GM23338 (cell line): ENCODE data around the gene PTBP2. TPM values are rescaled to one million over a fixed set of nuclear protein-coding genes. Genes with fewer than 3 reads are reported as not detected.

ENCODE experiments used
- ATAC-seq: fragments of 200-7000 bp; cut with Tn5 transposase; 3 replicates; pipeline ENCODE4 v1.9.1; 2020
- DNase-seq: peaks from one replicate; pipeline ENCODE4 v3.0.0-alpha.2; 2015; ENCODE audit warnings: low spot score
- H2AFZ ChIP-seq: fragments of 200-600 bp; sonication (generic); 2 replicates; pipeline ENCODE4 v1.8.0; 2016; ENCODE audit warnings: antibody characterized with exemption, mild to moderate bottlenecking, moderate library complexity
- H3F3A ChIP-seq: fragments of 200-600 bp; sonication (generic); replicated peaks from 2 replicates; pipeline ENCODE4 v1.8.0; 2017; ENCODE audit warnings: antibody characterized with exemption, mixed run types, low read depth
- H3K27ac ChIP-seq: fragments of 200-600 bp; sonication (generic); 2 replicates; pipeline ENCODE4 v1.6.1; 2016; ENCODE audit warnings: low read depth
- H3K27me3 ChIP-seq: fragments of 200-600 bp; sonication (generic); 2 replicates; pipeline ENCODE4 v1.8.0; 2016; ENCODE audit warnings: mild to moderate bottlenecking, mixed run types, moderate library complexity; ENCODE audit not compliant: insufficient read depth
- H3K36me3 ChIP-seq: fragments of 200-600 bp; sonication (generic); 2 replicates; pipeline ENCODE4 v1.8.0; 2016; ENCODE audit warnings: mild to moderate bottlenecking; ENCODE audit not compliant: insufficient read depth
- H3K4me1 ChIP-seq: fragments of 200-600 bp; sonication (generic); 2 replicates; pipeline ENCODE4 v1.8.0; 2016; ENCODE audit warnings: mild to moderate bottlenecking, moderate library complexity; ENCODE audit not compliant: insufficient read depth
- H3K4me2 ChIP-seq: fragments of 200-600 bp; sonication (generic); 2 replicates; pipeline ENCODE4 v1.7.1; 2017; ENCODE audit warnings: mixed run types
- H3K4me3 ChIP-seq: fragments of 200-600 bp; sonication (generic); 2 replicates; pipeline ENCODE4 v1.6.1; 2016; ENCODE audit warnings: mixed run types
- H3K79me2 ChIP-seq: fragments of 200-600 bp; sonication (generic); replicated peaks from 2 replicates; pipeline ENCODE4 v1.8.0; 2017; ENCODE audit warnings: mild to moderate bottlenecking; ENCODE audit not compliant: insufficient read depth
- H3K9me2 ChIP-seq: fragments of 200-600 bp; sonication (generic); 2 replicates; pipeline ENCODE4 v1.8.0; 2017; ENCODE audit not compliant: insufficient read depth
- H4K20me1 ChIP-seq: fragments of 200-600 bp; sonication (generic); replicated peaks from 2 replicates; pipeline ENCODE4 v1.8.0; 2017; ENCODE audit warnings: mild to moderate bottlenecking; ENCODE audit not compliant: insufficient read depth
- H3K27ac Mint-ChIP-seq: 2 replicates; pipeline ENCODE4 v1.8.0; 2020; ENCODE audit warnings: inconsistent platforms, mild to moderate bottlenecking, moderate library complexity, mixed read lengths
- H3K27me3 Mint-ChIP-seq: 3 replicates; pipeline ENCODE4 v1.8.0; 2022; ENCODE audit warnings: low read depth, mild to moderate bottlenecking, moderate library complexity, mixed read lengths, inconsistent platforms; ENCODE audit not compliant: insufficient read depth, poor library complexity
- H3K36me3 Mint-ChIP-seq: 3 replicates; pipeline ENCODE4 v1.8.0; 2021; ENCODE audit warnings: low read depth, mild to moderate bottlenecking, inconsistent platforms, moderate library complexity, mixed read lengths
- H3K4me1 Mint-ChIP-seq: 3 replicates; pipeline ENCODE4 v1.8.0; 2020; ENCODE audit warnings: mild to moderate bottlenecking, inconsistent platforms, mixed read lengths
- H3K4me3 Mint-ChIP-seq: 3 replicates; pipeline ENCODE4 v1.8.0; 2021; ENCODE audit warnings: moderate library complexity, mild to moderate bottlenecking, inconsistent platforms, mixed read lengths
- H3K9me3 Mint-ChIP-seq: 3 replicates; pipeline ENCODE4 v1.8.0; 2020; ENCODE audit warnings: moderate library complexity, mild to moderate bottlenecking, inconsistent platforms, mixed read lengths
- CREB1 ChIP-seq: fragments of 250-450 bp; sonication (Bioruptor Pico); IDR thresholded peaks from 2 replicates; pipeline ENCODE4 v1.5.0; 2020; ENCODE audit warnings: low read depth, mild to moderate bottlenecking, moderate library complexity
- CTCF ChIP-seq, 2 experiments: fragments of 200-600 bp in 1 of 2; sonication (generic) in 1 of 2; conservative IDR thresholded peaks; 2 replicates each; pipeline versions ENCODE4 v1.5.1 to v1.6.1; 2016 to 2017; ENCODE audit warnings: antibody characterized with exemption in 2 of 2, low read depth in 2 of 2, mild to moderate bottlenecking in 2 of 2, moderate library complexity in 1 of 2
- EZH2 ChIP-seq: fragments of 200-600 bp; sonication (generic); IDR thresholded peaks from one replicate; pipeline ENCODE4 v1.8.0; 2017; ENCODE audit warnings: antibody characterized with exemption, mild to moderate bottlenecking, low read depth; ENCODE audit not compliant: unreplicated experiment
- EZH2phosphoT487 ChIP-seq: fragments of 200-600 bp; sonication (generic); IDR thresholded peaks from one replicate; pipeline ENCODE4 v1.8.1; 2018; ENCODE audit warnings: antibody characterized with exemption; ENCODE audit not compliant: unreplicated experiment
- JUNB ChIP-seq: IDR thresholded peaks from one replicate; pipeline ENCODE4 v1.6.1; 2016; ENCODE audit warnings: antibody characterized with exemption; ENCODE audit not compliant: unreplicated experiment
- NANOG ChIP-seq: IDR thresholded peaks from 2 replicates; pipeline ENCODE4 v1.6.1; 2016; ENCODE audit warnings: antibody characterized with exemption, borderline replicate concordance
- REST ChIP-seq: IDR thresholded peaks from one replicate; pipeline ENCODE4 v1.6.1; 2018; ENCODE audit warnings: antibody characterized with exemption; ENCODE audit not compliant: unreplicated experiment
- STAT1 ChIP-seq: IDR thresholded peaks from one replicate; pipeline ENCODE4 v1.6.1; 2016; ENCODE audit warnings: antibody characterized with exemption; ENCODE audit not compliant: unreplicated experiment
- ZNF114 ChIP-seq: fragments of 250-450 bp; sonication (Bioruptor Pico); IDR thresholded peaks from 2 replicates; pipeline ENCODE4 v1.5.0; 2020; ENCODE audit warnings: mild to moderate bottlenecking, moderate library complexity
- ZNF462 ChIP-seq: fragments of 250-450 bp; sonication (Bioruptor Pico); IDR thresholded peaks from 2 replicates; pipeline ENCODE4 v1.5.0; 2020; ENCODE audit warnings: mild to moderate bottlenecking, moderate library complexity
- polyA plus RNA-seq: library from polyadenylated mRNA; unstranded; fragments of >200 nt; fragmentation: Nextera tagmentation; extraction: Ambion mirVana; gene quantifications from 2 replicates; pipeline ENCODE4 v1.2.1, GENCODE V29; 2016
- total RNA-seq: library from RNA; depleted of rRNA; stranded (reverse); fragments of >200 nt; shearing (Covaris generic); gene quantifications from 2 replicates; pipeline ENCODE4 v1.2.3, GENCODE V29; 2014

Gene PTBP2
- total and polyA plus RNA-seq, 2 experiments from 2014 or later, result 50.2 to 108 TPM

GRCh38 chr1:96746440-96747420, 25.1 kb downstream of the PTBP2 start:
- Mint-ChIP-seq H3K27me3 (peaks cover 10% of the 10 kb centered on the region), H3K4me3 (no peak overlapping the region), H3K27ac (no peak overlapping the region), H3K36me3 (peaks cover 38% of the 10 kb centered on the region), H3K4me1 (peaks cover 33% of the 10 kb centered on the region), H3K9me3 (no peaks in the 10 kb centered on the region; the same call in 2 of the 3 replicates)
- ATAC-seq (peak; percentile 38; the same call in 1 of the 3 replicates), DNase-seq (peak; percentile 11)
- Histone ChIP-seq H3K27ac (0 out of 2 replicates have a peak overlapping the region, but pooled peaks have one; percentile 23), H2AFZ (no peak overlapping the region), H3K4me1 (peaks cover 25% of the 10 kb centered on the region; the same call in 1 of the 2 replicates), H3K4me2 (no peak overlapping the region), H3K79me2 (peaks cover 99% of the 10 kb centered on the region), H3F3A (no peaks in the 10 kb centered on the region), H3K4me3 (no peak overlapping the region), H3K9me2 (no peaks in the 10 kb centered on the region), H3K36me3 (no peaks in the 10 kb centered on the region), H3K27me3 (no peaks in the 10 kb centered on the region), H4K20me1 (peaks cover 33% of the 10 kb centered on the region)
- TF ChIP-seq ZNF462 (CRISPR knock-in tag) (no peak), EZH2 (no peak), EZH2phosphoT487 (no peak), JUNB (no peak), CTCF (conservative IDR thresholded peaks at IDR 0.05; ENCODE audit: low read depth in 2 of 2) (no peak), REST (no peak), ZNF114 (CRISPR knock-in tag) (no peak), NANOG (no peak), CREB1 (CRISPR knock-in tag) (no peak), STAT1 (no peak)
